HG02943 (cell line): ENCODE data around the gene ARL13B.
"Not testable (repeated sequence)": the region's sequence is repeated elsewhere in the genome, so short reads cannot be mapped to it uniquely, and the experiment has no call there.

Source experiments
- ATAC-seq: cut with Tn5 transposase; IDR thresholded peaks from one replicate; pipeline ENCODE4 v1.9.1; 2021; ENCODE audit warnings: mild to moderate bottlenecking, low read depth, moderate library complexity; ENCODE audit not compliant: unreplicated experiment

ARL13B gene

DNA sequence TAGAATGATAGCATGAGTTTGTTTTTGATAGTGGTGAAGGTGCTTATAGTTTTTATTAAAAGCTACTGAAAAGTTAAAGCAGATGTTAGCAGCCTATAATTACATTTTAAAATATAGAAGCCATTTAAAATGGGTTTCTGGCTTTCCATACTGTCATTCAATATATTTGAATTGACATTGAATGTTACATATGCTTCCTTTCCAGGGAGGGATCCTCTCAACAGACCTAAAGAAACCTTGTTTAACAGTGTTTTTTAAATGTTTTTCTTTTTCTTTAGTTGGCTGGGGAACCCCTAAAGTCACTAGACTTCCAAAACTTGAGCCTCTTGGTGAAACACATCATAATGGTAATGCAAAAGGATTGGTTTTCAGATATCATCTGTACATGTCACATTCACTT lies 70.6 kb downstream of the ARL13B start:
- no peak for ATAC-seq

DNA sequence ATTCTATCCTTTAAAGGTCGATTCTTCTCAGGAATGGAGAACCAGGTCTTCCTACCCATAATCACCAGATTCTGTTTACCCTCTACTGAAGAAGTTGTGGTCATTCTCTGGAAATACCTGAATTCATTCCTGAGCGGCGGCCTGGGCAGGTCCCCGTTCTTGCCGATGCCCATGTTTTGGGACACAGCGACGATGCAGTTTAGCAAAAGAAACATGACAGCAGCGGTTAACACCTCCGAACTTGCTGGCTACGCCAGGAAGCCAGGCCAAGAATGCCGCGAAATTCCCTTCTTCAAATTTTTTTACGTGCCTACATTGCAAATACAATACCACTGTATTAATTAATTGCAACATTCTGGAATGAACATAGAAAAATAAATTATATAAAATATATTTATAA lies 81.3 kb downstream of the ARL13B start:
- ATAC-seq = no peak

DNA sequence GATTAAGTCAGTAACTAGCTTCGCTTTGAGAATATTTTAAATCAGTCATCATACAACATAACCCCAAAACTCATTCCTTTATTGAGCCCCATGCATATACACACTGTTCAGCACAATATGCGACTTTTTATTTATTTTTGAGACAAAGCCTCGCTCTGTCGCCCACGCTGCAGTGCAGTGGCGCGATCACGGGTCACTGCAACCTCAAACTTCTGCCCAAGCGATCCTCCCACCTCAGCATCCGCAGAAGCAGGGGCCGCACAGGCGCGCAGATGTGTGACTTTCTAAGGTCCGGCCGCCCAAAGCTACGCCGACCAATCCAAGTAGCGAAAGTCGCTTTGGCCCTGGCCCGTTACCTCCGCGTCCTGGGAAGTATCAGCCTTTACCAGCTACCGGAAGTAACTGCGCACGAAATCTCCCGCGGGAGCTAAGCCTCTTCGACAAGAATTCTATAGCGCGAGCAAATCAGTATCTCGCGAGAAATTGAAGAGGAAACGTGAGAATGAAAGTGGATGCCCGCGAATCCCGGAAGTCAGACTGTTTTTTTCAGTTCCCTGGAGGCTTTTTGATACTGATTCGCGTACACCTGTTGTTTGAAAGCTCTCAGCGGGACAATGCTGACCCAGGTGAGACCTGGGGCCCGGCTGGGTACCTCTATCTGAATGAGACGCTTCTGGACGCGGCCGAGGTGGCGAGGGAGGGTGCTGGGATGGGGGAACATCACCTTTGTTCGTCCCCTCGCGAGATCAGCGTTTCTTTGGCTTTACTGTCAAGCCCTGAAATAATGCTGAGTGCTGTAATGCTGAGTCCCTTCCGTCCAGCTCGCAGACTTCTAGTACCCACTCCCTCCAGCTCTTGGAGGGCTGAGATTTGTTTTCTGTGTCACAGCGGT lies 82.8 kb downstream of the ARL13B start, which contains the start of the genes DHFR2 and NSUN3:
TSS of gene DHFR2 (minus strand) at position 404 of the 892 bp plus-strand sequence. CDS start 1,405 bp downstream, outside the sequence.
TSS of gene NSUN3 (plus strand) at position 549 of the 892 bp plus-strand sequence. CDS start at position 615, 66 bp downstream.
- peak; percentile 93 for ATAC-seq

DNA sequence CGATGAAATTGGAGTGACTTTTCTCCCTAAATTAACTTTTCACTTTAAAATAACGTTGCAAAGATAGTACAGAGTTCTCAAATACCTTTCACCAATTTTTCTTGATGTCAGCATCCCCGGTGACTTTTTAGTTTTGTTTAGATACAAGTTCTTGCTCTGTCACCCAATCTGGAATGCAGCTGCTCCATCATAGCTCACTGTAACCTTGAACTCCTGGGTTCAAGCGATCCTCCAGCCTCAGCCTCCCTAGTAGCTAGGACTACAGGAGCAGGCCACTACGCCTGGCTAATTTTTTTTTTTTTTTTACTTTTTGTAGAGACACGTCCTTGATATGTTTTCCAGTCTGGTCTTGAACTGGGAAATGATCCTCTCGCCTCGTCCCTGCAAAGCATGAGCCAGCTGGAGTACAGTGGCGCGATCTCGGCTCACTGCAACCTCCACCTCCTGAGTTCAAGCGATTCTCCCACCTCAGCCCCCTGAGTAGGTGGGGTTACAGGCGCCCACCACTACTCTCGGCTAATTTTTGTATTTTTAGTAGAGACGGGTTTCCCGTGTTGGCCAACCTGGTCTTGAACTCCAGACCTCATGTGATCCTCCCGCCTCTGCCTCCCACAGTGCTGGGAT lies 83.7 kb downstream of the ARL13B start:
- ATAC-seq = no peak

DNA sequence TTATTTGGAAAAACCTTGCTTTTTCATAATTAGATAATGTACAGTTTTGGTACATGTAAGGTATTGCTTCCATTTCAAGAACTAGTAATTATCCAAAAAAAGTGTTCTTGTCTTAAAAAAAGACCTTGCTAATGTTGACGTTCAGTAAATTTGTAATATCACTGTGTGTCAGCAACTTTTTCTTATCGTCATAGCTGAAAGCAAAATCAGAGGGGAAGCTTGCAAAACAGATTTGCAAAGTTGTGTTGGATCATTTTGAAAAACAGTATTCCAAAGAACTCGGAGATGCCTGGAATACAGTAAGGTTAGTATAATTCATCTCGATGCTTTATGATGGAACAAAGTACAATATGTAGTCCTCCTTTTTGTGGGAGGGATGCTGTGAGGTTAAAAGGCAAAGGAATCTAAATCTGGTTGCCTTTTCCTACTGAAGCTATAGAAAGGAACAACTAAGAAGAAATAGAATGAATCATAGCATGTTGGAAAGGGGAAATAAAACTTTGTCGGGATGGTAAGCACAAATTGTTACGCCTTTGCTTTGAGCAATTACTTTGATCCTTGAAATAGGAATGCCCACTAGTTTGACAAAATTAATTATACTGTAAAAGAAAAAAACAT lies 84.4 kb downstream of the ARL13B start:
- no peak for ATAC-seq

DNA sequence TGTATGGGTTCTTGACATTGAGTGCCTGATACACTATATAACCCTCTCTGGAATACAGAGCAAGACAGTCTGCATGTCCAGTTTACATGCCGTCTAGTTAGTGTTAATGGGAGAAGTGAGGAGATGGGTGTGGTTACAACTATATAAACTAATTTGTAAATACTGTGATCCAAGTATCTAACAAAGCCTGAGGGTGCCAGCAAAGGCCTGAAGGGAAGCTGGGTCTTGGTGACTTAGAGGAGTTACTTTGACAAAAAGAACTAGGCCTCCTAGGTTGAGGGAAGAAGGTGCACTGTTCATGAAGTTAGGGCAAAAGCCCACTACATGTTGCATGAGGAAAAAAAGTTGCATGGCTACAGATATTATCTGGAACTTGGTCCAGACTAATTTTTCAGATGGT lies 85.2 kb downstream of the ARL13B start:
- ATAC-seq = no peak

DNA sequence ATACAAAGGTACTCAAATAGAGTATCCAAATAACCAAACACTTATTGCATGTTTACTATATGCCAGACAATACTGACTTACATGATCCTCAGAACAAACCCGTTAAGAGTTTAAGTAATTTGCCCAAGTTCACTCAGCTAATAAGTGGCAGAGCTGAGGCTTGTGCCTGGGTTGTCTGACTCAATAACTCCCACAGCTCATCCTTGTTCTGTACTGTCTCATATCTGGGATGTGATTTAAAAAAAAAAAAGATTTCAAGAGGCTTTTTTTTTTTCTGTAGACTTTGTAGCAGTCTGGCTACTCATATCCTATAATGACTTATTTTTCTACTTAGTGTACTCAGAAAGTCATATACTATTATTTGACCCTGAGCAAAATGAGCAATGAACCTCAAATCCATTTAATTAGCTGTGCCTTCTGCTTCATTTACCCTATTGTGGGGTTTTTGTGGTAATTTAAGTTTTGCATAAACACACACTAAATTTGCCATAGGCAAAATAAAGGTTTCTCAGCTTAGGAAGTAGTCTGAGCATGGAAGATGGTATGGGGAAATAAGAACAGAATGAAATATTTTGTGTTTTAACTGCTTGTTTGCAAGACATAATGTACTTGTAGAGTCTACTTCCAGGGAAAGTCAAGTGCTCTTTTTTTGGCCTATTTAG lies 86.0 kb downstream of the ARL13B start:
- ATAC-seq = no peak

DNA sequence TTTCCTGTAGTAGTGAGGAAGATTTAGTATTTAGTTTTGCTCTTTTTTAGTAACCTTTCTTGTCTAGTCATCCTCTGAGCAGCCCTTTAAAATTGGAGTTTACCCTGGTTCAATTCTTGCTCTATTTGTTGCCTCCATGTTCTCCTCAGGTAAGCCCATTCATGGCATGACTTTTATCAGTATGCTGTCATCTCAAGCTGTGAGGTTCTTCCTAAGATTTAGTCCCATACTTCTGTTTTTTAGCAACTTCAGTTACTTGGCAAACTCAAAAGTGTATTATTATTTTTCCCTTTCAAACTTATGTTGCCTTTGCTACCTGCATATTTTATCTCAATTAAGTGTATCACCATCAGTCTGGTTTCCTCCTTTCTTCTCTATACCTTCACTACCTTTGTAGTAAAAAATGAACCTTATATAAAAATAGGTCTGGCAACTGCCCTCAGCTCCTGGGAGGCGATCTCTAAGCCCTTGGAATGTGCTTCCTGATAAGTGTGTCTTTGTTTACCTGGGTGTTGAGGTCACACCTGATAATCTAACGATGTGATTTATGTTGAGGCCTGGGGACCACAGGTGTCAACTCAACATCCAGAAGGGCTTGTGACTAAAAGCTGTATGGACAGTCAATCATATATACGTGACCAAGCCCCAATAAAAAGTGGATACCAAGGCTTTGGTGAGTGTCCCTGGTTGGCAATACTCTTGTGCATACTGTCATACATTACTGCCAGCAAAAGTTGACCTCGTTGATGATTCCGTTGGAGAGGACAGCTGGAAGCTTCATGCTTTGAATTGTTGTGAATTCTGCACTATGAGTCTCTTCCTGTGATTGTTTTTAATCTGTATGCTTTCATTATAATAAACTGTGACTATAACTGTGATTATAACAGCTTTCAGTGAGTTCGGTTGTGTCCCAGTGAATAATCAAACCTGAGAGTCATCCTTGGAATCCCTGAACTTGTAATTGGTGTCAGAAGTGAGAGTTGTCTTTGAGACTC lies 86.8 kb downstream of the ARL13B start:
- ATAC-seq = no peak

DNA sequence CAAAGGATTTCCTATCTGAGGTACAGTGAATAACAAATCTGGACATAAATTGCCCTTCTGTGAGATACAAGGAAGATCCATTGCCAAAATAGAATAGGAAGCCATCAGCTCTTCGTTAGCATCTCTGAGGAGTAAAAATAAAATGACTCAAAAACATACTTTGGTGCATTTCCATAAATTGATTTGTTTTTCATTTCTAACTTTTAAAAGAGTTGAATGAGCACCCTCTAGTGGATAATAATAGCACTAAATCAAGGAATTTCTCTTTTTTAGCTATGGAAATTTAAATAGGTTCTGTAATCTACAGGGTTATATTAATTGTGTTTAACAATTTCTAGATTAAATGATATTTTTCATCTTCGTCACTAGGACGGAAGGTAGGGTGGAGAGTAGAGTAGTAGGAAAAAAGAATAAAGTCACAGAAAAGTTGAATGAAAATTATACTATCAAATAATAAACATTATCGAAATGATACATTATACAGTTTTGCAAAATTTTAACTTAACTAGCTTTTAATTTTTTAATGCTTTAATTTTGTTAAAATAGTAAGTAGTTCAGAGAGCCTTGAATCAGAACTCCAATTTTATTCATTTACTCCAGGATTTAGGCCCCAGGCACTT lies 89.3 kb downstream of the ARL13B start:
- ATAC-seq = no peak

DNA sequence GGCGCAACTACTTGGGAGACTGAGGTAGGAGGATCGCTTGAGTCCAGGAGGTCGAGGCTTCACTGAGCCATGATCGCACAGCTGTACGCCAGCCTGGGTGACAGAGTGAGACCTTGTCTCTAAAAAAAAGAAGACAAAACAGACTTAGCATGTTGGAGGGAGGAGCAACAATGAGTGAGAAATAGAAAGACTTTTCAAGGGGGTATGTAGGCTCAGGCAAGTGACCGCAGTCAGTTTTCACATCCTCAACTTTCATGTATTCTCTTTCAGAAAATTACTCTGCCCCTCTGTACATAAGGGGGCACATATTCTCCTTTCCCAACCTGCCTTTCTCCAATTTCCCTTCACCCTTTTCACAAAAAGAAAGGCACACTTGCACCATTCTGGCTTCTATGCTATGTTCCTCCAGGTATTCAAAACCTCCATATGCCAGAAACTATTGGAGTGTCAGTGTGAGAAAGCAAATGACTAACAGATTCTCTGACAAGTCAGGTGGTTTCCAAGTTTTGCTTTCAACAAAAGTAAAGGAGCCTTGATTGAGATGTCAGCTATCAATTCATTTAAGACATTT lies 90.5 kb downstream of the ARL13B start:
- peak; percentile 78 for ATAC-seq

DNA sequence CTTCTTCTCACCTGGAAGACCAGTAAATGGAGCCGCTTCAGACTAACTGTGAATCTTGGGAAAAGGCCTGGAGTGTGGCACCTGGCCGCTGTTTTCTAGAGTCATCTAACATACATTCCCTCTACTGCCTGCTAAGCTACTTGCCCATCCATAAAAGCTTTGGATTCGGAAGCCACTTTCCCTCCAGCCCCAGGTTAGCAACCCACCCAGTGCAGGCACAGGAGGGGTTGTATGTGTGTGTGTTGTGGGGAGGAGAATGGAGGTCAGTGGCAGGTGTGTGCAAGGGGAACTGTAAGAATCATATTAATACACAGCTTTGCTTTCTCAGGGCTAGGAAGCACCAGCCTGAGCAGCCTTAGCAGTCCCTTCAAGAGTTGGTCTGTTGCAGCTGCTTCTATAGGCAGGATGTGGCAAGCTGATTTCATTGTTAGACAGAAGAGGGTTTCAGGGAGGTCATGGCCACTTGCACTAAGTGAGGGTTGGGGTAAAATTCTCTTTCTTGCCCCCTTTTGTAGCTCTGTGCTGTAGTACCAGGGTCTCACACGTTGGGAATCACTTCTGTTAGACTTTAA lies 91.8 kb downstream of the ARL13B start:
- peak; percentile 70 for ATAC-seq

DNA sequence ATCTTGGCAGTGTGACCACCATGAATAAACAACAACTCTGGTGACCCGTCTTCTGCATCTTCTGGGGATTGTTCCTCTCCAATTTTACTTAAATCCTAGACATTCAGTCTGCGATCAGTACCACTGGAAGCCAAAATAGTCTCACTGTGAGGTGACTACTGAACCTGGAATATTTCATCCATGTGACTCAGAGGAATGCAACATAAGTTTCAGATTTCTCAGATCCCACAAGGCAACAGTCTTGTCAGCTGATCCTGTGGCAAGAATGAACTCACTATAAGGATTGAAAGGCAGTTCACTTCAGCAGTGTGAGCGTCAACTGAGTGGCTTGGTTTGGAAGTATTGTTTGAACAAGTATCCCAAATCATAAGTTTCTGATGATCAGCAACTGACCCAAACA lies 96.1 kb downstream of the ARL13B start:
- ATAC-seq = no peak

DNA sequence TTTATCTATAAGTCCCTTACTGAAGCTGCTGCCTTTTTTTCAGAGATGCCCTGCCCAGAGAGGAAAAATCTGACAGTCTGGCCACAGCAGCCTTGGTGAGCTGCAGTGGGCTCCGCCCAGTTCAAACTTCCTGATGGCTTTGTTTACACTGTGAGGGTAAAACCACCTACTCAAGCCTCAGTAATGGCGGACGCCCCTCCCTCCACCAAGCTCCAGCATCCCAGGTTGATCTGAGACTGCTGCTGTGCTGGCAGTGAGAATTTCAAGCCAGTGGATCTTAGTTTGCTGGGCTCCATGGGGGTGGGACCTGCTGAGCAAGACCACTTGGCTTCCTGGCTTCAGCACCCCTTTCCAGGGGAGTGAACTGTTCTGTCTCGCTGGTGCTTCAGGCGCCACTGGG lies 100.6 kb downstream of the ARL13B start:
- not testable (repeated sequence) for ATAC-seq

DNA sequence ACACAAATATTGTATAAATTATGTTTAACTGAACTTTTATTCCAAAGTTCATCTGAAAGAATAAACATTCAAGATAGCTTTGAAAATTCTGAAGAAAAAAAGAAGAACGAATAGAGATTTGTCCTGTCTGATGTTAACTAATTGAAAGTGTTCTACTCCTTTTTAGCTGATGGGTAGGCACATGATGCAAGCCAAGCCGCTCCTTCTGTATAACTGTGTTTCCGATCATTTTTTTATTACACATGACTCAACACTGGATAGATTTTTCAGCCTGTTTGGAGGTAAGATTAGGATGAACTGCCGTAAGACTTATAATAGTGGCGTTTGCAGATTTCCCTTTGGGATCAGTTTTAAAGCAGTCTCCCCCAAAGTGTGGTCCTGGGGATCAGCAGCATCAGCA lies 101.9 kb downstream of the ARL13B start:
- ATAC-seq = no peak

DNA sequence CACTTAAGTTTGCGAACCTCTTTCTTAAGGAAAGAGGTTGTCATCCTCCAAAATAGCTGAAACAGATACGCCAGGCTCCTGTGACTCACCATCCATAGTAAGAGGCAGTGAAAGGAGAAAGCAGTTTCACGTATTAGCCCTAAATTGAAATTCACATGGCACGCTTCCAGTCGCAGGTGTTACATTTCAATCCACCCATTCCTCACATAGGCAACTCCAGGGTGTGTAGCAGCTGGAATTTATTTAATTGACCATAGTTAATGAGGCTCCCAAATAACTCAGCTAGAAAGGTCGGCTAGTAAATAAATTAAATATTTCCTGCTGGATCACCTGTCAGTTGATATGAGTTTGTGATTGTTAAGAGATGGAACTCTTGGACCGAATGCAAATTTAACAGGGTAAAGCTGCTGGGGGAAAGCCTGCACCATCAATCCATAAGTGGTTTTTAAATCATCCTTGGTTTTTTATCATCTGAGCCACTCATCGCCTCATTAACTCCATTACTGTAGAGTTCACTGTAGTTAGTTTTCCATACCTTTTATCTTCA lies 102.5 kb downstream of the ARL13B start:
- ATAC-seq = no peak

DNA sequence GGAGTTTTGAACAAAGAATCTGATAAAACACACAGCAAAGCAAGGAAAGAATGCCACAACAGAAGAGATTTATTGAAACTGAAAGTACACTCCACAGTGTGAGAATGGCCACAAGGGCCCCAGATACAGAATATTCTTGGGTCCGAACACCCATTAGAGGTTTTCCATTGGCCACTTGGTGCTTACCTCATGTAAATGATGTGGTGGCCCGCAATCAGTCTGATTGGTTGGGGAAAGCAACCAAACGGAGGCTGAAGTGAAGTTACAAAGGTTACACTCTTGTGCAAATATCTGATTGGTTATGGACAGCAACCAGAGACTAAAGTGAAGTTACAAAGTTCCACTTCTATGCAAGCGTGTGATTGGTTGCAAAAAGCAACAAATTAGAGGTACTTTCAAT lies 103.3 kb downstream of the ARL13B start:
- ATAC-seq = peak; percentile 79

DNA sequence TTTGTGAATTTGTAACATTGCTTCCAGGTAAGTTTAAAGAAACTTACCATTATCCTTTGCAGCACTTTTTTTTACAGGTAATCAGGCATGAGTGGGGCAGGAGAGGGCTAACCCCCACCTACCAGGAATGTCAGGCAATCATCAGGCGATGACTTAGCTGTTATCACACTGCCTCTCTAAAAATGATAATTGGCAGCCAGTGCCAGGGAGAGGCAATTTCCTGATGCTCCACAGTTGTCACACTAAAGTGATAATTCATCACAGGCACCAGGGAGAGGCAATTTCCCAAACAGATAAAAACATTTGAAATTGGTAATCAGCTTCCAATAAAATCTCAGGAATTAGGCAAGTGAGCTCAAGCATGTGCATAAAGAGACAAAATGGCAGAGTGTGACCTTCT lies 109.2 kb downstream of the ARL13B start:
- no peak for ATAC-seq

DNA sequence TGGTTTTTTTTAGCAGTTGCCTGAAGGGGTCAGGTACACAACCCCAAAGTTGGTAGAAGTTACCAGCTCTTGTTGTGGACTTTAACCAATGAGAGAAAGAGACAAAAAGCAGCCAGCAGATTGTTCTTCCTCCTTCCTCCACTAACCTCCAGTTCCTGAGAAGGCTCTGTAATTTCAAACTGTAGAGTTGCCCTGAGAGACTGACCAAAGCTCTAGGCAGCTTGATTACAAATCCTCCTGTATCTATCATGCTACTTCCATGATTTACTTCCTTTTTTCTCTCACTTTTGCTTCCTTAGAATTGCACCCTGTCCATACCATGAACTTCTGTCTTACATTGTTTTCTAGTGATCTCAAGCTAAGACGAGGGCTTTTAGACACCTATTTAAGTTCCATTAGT lies 112.1 kb downstream of the ARL13B start:
- no peak for ATAC-seq
